GM11168 (cell line): ENCODE data around the gene DYNLT2.

ENCODE experiments used
- in situ Hi-C: fragments of 300-500 bp; cut with MboI; formaldehyde crosslinking; loops from one replicate; pipeline ENCODE4 v1.12.0; 2022; ENCODE audit warnings: low sequenced_read_pairs; ENCODE audit not compliant: unreplicated experiment

Gene DYNLT2, protein sequence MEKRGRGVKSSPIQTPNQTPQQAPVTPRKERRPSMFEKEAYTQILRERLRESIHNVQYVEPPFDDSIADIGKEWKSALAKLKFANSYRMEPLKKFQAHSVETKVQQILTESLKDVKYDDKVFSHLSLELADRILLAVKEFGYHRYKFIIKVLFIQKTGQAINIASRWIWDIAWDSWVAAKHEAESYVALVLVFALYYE

DNA sequence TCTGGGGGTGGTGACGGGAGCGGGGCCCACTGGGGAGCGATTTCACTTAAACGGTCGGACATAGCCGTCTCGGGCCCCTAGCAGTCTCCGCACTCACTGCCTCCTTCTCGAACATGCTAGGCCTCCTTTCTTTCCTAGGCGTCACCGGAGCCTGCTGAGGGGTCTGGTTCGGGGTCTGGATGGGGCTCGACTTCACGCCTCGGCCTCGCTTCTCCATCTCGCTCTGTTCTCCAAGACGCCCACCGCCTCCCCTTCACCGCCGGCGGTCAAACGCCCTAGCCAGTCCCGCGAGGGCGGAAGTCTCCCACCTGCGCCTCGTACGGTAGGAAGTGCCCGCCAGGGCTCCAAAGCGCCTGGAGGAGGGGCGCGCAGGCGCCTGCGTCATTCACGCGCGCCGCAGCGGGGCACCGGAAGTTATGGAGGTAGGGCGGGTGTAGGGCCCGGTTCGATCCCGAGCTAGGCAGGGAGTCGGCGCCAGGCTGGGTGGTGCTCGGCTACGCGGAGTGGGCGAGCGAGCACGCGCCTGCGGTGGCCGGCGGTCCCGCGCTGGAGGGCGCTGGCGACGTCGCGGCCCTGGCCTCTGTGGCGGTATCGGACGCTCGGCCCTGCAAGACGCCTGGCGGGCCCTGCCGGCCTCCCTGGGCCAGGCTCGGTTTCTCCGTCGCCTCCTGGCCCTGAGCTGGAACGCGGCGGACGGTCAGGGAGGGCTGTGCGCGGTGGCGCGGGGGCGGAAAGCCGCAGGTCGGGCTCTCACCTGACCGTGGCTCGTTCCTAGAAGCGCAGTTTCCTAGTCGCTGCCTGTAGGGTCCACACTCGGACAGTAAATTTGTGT is at the start of gene DYNLT2, which contains the start of gene ERMARD:
Gene DYNLT2, minus strand, starts transcription at position 331 of the 832 bp plus-strand sequence. Its CDS starts 114 bp downstream, at position 217.
Gene ERMARD, plus strand, starts transcription at position 381 of the 832 bp plus-strand sequence. Its CDS starts 36 bp downstream, at position 417.
- in situ Hi-C loops = no loop called here

DNA sequence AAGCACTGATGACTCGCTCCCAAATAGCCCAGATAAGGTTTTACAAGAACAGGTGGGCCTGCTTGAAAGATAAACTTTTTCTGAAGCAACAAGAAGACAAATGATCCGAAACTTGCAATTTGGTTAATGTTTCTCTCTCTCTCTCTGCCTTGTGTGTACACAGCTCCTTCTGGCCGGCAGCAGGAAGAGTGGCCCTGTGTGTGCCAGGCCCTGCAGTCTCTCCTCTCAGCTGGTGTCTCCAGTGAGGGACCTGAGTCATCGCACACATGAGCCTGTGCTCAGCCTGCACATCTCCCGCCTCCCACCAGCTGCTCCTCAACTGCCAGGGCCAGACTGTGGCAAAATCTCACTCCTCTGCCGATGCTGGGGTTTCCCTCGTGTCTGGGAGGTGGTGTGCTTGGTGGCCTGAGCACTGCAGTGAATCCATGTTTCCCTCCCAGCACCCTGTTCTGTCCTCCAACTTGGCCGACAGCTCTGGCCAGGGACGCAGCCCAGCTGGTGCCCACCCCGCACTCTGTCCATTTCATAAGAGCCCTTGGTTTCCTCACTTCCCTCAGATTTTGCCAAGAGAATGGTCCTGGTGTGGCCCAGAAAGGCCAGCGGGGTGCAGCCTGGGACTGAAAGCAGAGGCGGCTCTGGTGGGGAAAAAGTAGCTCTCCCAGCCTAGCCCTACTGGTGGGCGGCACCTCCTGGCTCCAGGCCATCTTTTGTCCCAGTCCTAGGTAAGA is 49.5 kb upstream of the DYNLT2 start:
- in situ Hi-C loops = no loop called here

DNA sequence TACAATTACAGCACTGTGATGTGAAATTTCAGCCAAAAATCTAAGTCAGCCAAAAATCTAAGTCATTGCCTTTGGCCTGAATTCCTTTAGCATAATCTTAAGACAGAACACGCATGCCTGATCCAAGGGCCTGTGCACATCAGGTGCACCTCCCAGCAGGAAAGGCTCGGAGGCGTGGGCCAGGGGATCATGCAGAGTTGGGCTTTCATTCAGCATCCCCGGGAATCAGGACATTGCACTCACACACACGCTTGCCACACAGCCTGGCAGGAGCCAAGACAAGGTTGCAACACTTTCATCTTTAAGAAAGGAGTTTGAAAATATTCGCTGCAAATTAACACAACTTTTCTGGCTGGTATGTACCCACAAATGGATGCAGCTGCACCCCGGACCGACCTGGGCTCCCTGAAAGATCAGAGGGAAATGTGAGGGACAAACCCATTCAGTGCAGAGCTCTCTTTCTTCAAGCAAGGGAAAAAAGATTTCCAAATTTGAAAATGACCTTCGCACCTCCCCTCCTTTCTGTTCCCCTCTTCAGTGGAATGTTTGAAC is 48.8 kb upstream of the DYNLT2 start:
- in situ Hi-C loops = no loop called here

DNA sequence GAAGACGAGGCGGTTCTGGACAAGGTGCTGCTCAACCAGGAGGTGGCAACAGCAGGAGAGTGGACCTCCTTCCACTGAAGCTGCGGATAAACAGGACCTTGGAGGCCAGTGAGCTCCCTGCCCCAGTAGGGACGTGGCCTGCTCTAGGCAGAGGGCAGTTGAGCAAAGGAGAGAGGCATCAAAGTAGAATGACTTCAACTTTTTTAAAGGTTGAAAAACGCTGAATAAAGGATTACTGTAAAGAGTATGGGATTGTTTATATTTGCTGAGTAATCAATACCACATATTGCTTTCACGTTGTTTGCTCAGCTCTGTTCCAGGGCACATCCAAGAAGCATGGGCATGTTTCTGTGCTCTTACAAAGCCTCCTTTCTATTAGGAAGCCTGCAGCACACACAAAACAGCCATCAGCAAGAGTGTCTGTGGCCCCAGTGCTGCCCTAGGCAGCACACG is 48.1 kb upstream of the DYNLT2 start:
- in situ Hi-C loops = no loop called here

DNA sequence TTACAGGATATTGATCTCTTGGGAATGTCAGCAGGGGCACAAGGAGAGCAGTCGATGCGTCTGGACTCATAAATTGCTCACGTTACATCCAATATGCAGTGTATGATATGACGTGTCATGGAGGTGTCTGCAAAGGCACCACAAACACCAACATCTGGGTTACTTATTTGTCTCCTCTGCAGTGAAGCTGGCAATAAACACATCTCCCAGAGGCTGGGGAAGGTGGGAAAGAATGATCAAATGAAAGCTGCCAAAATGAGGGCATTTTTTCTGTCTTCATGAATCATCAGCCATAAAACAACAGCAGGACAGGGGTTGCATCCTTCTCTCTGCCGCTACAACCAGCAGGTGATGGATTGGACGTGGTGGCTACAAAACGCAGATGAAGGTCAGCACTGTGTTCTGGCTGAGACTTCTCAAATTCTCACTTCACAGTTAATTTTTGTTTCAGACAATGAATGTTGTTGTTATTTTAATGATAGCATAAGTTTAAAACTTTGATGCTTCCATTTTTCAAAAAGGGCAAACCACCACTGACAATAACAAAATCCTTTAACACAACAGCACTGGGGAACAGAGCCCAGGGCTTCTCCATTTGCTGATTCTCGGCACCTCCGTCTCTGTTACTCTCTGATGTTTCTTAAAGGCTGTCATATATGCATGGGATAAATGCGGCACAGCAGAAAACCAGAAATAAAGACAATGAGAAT is 47.5 kb upstream of the DYNLT2 start:
- in situ Hi-C loops = no loop called here

DNA sequence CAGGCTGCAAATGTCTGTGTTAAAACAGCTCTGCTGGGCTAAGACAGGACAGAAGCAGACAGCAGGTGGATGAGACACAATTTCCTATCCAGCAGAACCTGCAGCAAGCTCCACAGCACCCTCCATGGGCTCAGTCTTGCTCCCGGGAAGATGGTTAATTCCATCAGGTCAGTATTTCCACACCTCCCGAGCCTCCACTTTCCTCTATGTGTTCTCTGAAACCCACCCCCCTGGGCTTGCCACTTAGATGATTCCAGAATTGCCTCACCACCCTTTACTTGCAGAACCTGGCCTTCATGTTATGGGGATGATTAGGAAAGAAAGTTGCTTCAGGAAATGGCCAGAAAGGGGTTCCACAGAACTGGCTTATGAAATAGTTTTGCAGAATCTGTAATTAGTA is 43.8 kb upstream of the DYNLT2 start:
- in situ Hi-C loops = no loop called here

DNA sequence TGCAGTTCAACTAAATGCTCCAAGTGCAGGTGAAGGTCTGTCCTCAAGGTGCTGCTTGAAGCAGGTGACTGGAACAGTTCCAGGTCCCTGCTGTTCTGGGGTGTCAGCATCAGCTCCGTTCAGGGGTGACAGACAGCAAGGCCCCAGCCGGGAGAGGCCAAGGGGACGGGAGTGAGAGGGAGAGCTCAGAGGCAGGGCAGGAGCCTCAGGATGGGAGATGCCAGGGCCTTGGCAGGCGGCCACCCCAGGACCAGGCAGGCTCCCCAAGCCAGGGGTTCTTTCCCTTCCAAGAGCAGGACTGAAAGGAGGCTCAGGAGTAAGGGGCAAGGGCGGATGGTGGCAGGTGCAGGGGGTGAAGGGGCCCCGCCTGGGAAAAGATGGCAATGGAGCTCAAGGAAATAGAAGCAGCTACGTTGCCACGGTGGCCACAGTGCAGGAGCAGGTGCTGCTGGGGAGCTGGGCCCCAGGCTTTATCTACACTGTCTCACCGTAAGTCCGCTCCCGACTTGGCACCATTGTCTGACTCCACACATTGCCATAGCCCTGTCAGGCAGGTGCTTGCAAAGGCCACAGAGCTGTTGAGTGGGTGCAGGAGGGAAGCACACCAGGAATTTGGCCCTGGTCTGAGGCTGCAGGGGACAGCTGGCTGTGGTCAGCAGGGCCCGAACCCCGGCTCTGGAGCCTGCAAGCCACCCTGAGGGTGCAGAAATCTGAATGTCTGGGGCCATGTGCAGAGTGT is 43.1 kb upstream of the DYNLT2 start:
- in situ Hi-C loops = no loop called here

DNA sequence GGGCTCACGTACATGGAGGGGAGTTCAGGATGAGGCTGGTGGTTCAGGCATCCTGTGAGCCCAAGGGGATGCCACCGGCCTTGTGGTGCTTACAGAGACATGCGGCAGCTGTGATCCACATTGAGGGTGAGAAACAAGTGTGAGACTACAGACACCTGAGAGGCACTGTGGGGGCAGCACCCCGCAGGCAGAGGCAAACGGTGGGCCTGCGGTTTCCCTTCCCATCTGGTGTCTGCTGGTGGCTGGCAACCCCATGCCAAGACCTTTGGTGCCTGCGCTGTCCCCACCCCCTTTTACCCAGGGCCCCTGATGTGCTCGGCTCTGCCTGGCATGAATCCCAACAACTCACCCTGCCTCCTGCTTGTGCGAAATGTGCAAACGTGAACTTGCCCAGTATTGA is 42.0 kb upstream of the DYNLT2 start:
- in situ Hi-C loops = no loop called here

DNA sequence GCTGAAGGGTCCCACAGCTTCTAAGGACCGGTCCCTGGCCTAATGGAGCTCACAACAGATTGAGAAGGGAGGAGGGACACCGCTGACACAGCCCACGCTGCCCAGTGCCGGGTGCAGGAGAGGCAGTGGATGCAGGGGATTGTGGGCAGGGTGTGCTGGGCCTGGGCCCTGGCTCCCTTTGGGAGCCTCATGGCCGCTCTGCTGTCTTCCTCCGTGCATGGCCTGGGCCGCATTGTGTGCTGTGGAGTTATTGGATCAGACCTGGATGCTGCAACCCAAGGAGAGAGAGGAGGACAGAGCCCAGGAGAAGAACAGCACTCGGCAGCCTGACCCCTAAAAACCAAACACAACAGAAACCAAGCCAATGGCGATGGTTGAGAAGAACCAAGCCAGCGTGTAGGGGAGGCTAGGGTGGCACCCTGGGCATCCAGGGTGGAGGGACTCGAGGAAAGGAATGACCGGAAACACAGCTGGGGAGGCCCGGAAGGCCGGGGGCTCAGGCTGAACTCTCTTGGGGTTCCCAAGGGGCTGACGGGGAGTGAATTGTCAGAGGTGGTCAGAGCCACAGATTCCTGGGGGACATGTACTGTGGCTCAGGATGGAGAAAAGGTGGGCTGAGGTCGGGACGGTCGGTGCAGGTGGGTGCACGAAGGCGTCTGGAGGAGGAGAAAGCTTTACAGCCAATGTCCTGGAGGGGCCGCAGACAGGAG is 41.1 kb upstream of the DYNLT2 start:
- in situ Hi-C loops = no loop called here

DNA sequence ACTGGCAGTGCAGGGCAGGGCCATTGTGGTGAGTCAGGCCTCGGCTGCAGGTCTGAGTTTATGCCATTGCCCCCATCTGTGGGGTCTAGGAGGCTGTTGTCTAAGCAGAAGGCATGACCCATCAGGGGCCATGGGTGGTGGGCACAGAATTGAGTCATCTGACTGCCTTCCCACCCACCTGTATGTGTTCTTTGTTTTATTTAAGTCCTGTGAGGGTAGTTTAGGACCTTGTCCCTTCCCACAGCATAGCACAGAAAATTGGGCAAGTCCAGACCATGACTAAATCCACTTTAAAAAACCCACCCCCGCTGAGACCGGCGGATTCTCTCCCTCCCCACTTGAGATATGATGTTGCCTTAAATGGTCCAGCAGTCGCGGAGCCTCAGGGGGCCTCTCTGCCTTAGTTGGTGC is 40.4 kb upstream of the DYNLT2 start:
- in situ Hi-C loops = no loop called here

DNA sequence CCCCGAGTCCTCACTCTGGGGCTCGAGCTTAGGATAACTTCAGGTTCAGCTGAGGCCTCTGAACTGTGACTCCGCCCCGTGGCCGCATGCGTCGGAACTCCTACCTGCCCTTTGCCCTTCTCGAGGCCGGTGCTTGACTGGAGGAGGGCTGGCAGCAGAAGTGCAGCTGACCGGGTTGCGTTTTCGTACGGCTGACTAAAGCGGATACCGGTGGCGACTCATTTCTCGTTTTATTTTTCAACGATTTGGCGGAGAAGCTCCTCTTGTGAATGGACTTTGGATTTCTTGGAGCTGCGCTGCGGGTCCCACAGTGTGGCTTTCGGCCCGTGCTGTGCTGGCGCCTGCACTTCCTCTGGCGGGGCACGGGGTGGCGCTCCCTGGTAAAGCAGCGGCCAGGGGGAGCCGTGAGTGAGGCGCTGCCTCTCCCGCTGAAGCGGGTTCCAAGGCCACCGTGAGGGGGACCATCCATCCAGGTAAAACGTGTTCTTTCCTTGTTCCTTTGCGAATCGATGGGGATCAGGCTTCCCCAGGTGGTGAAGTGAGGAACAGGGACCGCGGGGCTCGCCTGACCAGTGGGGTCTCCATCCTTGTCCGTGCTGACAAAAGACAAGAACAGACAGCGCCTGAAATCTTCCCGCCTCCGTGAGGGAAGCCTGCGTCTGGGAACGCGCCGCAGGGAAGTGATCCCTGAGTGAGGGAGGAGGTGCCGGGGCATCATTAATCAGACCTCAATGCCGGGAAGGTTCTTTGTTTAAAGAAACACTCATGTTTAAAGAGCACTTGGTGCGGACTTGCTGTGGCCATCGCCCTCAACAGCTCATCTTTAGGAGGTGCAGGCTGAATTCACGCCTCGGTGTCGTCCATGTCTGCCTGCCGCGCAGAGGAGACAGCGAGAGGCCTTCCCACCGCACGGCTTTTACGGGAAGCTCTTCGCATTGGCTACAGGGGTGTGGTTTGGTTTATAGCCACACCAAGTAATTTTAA is 38.9 kb upstream of the DYNLT2 start:
- in situ Hi-C loops = no loop called here

DNA sequence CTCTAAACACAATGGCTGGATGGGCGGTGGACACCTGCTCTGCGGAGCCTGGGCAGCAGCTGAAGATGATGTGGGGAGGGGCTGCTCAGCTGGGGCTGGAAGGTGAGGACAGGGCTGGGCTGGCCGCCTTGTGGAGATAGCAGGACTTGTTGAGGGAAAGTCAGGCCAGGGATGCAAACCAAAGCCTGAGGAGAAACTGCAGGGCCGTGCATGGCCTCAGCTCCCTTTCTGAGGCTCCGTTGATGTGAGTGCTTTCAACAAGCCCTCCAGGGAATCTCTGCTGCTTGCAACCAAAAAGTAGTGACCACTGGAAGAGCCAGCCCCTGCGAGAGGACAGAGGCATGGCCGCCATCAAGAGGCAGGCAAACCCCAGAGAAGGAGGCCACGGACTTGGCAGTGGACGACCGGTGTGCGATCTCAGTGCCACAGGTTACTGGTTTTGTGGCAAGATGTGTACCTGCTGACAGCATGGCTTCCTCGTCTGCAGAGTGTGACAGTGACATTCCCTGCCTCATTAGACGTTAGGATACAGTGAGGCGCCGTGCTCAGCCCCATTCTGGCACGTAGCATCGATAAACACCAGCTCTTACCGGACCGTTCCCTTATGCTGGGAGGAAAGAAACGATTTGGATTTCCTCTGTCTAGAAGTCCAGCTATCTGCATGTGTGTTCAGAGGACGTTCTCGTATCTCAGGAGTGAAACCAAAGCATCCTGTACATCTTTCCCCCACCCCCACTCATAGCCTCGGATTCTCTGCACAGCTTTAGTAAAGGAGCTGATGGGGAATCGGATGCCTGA is 38.0 kb upstream of the DYNLT2 start:
- in situ Hi-C loops = no loop called here

DNA sequence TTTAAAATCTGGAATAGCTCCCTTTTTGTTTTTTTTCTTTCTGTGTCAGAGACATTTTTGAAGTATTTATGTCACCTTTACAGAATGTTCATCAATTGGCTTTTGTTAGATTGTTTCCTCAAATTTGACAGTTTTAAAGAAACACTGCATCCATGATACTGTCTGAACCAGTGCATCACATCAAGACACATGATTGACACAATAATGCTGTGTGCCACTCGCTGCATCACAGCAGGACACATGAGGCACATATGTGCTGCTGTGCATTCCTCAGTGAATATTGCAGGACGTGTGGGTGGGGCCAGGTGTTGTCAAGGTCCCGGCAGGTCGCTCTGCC is 37.4 kb upstream of the DYNLT2 start:
- in situ Hi-C loops = no loop called here

DNA sequence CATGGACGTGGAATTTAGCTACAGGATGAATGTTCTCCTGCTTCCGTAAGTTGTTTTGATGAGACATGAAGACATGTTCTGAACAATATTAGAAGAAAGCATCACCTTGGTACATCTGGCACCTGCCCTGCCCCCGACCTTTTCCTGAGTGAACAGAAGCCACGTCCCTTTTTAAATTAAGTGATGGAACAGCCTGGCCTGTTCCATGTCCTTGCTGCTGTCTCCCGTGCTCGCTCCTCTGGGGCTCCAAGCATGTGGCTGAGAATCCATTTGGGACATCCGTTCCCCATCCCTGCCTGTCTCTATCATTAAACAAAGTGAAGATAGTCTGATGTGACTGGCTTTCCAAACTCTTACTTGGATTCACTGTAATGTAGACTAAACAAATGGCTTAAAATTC is 36.4 kb upstream of the DYNLT2 start:
- in situ Hi-C loops = no loop called here

DNA sequence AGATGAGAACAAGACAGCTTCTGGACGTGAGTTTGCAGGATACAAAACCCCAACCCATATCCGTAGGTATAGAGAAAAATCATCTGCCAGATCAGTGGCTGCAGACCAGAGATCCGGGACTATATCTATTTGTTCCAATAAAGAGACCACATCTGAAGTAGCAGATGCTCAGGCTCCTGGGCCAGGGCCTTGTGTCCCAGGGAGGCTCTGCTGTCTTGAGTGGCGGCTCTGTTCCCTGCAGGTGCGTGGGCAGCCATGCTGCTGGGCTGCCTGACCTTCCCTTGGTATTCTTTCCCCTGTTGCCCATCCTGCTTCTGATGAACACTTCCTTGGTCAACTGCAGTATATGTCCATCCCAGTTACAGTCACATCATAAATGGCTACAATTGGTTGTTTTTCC is 35.0 kb upstream of the DYNLT2 start:
- in situ Hi-C loops = no loop called here

DNA sequence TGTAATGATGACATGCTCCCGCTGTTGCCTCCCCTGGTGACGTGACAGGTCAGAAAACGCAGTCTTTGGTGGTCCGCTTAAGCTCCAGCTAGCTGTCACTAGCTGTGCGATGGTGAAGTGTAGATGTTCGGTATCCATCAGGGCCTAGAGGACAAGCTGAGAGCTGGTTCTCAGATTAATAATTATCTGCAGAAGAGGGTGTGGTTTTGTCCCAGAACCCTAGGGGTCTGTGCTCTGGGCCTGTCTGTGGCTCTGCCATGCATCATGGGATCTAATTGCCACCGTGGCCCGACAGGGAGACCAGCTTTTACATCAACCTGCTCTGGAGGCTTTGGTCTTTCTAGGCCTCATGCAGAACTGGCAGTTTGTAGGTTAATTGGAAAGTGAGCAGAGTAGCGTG is 34.2 kb upstream of the DYNLT2 start:
- in situ Hi-C loops = no loop called here

DNA sequence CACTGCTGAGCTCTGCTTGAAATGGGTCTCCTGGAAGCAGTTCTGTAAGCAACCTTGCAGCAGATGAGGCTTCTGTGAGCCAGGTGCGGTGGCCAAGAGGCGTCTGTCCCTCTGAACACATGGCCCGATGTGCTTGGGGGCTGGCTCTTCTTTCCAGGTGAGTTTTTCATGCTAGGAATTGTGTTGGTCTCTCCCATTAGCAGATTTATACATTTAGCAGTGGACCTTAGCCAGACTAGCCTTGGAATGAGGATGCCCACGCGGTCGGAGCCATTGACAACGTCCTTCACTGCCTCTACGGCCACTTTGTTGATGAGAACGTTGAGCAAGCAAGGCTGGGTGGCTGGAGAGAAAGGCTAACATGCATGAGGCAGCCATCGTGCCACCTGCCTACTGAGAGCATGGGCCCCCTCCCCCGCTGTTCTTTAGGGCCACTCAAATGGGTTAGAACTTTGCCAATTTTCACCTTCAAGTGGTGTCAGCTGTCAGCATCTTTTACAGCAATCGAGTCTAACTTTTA is 33.5 kb upstream of the DYNLT2 start:
- in situ Hi-C loops = no loop called here
